Pericardium fibroblast (primary cell): ENCODE data around the gene CMTM8. TPM values are rescaled to one million over a fixed set of nuclear protein-coding genes. Genes with fewer than 3 reads are reported as not detected.

ENCODE experiments used
- total RNA-seq: library from RNA; depleted of rRNA; stranded (reverse); fragments of >200 nt; gene quantifications from 2 replicates; pipeline ENCODE4 v1.2.3, GENCODE V29; 2015

Gene CMTM8
- total RNA-seq = 1.9 and 3.7 TPM in 2 replicates

GRCh38 chr3:32238453-32239306 lies at the start of gene CMTM8:
TSS of gene CMTM8 (plus strand) at chr3:32238680. CDS start at chr3:32238973, 293 bp downstream.

GRCh38 chr3:32391643-32392535 lies 153.4 kb downstream of the CMTM8 start, which contains the start of gene CMTM7:
TSS of gene CMTM7 (plus strand) at chr3:32391853. CDS start at chr3:32391907, 54 bp downstream.

Other genes with a start within 250 kb of the CMTM8 start
- gene GPD1L, start 132.1 kb upstream of the CMTM8 start, total RNA-seq = 5.7 and 21.8 TPM in 2 replicates
- gene CMTM7, start 153.2 kb downstream of the CMTM8 start, total RNA-seq = 10.0 and 30.8 TPM in 2 replicates